Myocyte (in vitro differentiated cells): Measurements from ENCODE around the gene OTULIN. TPM values are rescaled to one million over a fixed set of nuclear protein-coding genes. Genes with fewer than 3 reads are reported as not detected.

Experiments
- DNase-seq: peaks from one replicate; pipeline ENCODE4 v3.0.0-alpha.2; 2012; ENCODE audit warnings: low read depth
- total RNA-seq: library from RNA; depleted of rRNA; stranded (reverse); fragments of >200 nt; gene quantifications from 2 replicates; pipeline ENCODE4 v1.2.3, GENCODE V29; 2014

Gene OTULIN
- total RNA-seq, 1 donor from 2014 or later = 34.5 TPM

GRCh38 chr5:14741131-14741530 lies 76.6 kb downstream of the OTULIN start:
- DNase-seq = no peak

GRCh38 chr5:14741801-14742440 lies 77.4 kb downstream of the OTULIN start:
- peak; percentile 78 for DNase-seq

GRCh38 chr5:14742498-14742897 lies 78.0 kb downstream of the OTULIN start:
- DNase-seq = no peak

- no peak for DNase-seq
Observed at GRCh38 chr5:14743601-14744295, 79.2 kb downstream of the OTULIN start.

DNA sequence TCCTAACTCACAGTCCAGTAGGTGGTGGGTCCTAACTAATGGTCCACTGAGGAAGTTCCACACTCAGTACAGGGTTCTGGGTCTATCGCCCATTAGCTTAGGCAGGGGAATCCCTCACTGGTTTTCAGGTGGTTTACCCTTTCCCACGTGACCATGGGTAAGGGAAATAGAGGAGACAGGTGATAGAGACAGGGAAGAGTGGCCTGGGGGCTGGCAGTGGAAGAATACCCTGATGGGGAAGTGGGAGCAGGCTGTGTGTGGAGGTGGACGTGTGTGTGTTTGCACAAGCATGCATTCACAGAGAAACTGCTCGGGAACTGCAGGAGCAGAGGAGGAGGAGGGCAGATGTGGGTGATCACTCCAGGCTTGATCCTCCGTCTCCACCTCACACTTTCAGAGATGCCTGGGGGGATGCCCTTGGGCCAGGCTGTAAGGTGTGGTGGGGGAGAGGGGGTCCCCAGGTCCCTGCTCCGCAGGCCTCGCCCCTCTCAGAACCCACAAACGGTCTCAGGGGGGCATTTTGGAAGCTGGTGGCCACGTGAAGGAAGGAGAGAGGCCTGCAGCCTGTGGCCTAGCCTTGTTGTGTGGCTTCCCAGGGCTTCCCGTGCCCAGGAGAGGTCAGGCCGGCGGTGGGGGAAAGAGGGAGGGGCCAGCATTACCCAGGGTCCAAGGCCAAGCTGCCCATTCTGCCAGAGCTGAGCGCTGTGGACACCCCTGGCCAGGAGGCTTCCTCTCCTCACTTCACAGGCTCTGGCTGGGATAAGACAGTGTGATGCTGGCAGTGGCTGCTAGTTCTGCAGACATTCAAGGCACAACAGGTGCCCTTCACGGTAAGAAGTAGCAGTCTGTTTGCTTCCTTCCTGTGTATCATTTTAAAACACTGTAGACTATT lies 80.0 kb downstream of the OTULIN start:
- DNase-seq = peak; percentile 62

- DNase-seq = no peak
Observed at GRCh38 chr5:14745188-14745563, 80.7 kb downstream of the OTULIN start.

DNA sequence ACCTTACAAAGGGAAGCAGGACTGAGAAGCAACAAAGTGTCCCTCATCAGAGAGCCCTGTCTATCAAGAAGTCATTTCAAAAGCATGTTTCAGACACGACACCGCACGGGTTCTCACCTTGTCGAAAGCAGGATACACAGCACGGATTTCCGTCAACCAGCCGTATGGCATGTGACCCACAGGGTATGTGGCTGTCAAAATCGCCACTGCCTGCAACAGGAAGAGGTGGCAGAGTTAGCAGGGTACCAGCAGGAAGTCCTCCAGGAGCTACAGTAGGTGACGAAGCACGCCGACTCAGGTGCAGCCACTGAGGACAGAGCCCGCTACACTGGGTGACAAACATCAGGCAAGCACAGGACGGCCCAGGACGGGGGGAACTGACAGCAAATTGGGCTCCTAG lies 81.2 kb downstream of the OTULIN start:
- DNase-seq = no peak

GRCh38 chr5:14748180-14748900 lies 83.8 kb downstream of the OTULIN start:
- DNase-seq = no peak

Other genes with a start within 250 kb of the OTULIN start
- 0.05 and 0.16 TPM in 2 replicates for gene OTULINL, start 82.9 kb upstream of the OTULIN start, total RNA-seq
- gene ANKH, start 207.1 kb downstream of the OTULIN start, total RNA-seq = 12.8 and 23.2 TPM in 2 replicates